Vagina (tissue), 2 donors: ENCODE data around the gene GTPBP4. TPM values are rescaled to one million over a fixed set of nuclear protein-coding genes. Genes with fewer than 3 reads are reported as not detected.
"Not testable (repeated sequence)": the region's sequence is repeated elsewhere in the genome, so short reads cannot be mapped to it uniquely, and the experiment has no call there.

Experiments used
- DNase-seq, 2 donors: peaks; one replicate each; pipeline ENCODE4 v3.0.0-alpha.2; 2017; ENCODE audit errors: extremely low spot score in 2 of 2
- H3K27ac ChIP-seq: fragments of 200-600 bp; sonication (generic); one replicate; pipeline ENCODE4 v1.5.1; 2019
- H3K27me3 ChIP-seq: fragments of 200-600 bp; sonication (generic); one replicate; pipeline ENCODE4 v1.5.1; 2019
- H3K36me3 ChIP-seq, 2 donors: fragments of 200-600 bp; sonication (generic); one replicate each; pipeline ENCODE4 v1.5.1; 2017 to 2019
- H3K4me1 ChIP-seq: fragments of 200-600 bp; sonication (generic); one replicate; pipeline ENCODE4 v1.5.1; 2019
- H3K4me3 ChIP-seq, 2 donors: fragments of 200-600 bp; sonication (generic); 1 replicate in 1 of 2; 2 replicates in 1 of 2; pipeline ENCODE4 v1.5.1; 2016 to 2019
- H3K9me3 ChIP-seq: fragments of 200-600 bp; sonication (generic); one replicate; pipeline ENCODE4 v1.5.1; 2019
- CTCF ChIP-seq, 3 experiments: fragments of 450-650 bp in 2 of 3; fragments of 200-600 bp in 1 of 3; sonication (generic) in 1 of 3; IDR thresholded peaks; one replicate each; pipeline ENCODE4 v1.5.1; 2017 to 2019; ENCODE audit warnings: antibody characterized with exemption in 3 of 3, mild to moderate bottlenecking in 2 of 3, moderate library complexity in 2 of 3
- POLR2A ChIP-seq, 2 donors: fragments of 450-650 bp; IDR thresholded peaks; one replicate each; pipeline ENCODE4 v1.6.1; 2017; ENCODE audit warnings: antibody characterized with exemption in 2 of 2, mild to moderate bottlenecking in 2 of 2, moderate library complexity in 2 of 2
- POLR2AphosphoS5 ChIP-seq, 2 donors: sonication (generic); formaldehyde crosslinking; IDR thresholded peaks; one replicate each; pipeline ENCODE4 v1.9.0; 2017; ENCODE audit warnings: antibody characterized with exemption in 2 of 2, mild to moderate bottlenecking in 2 of 2, low read depth in 1 of 2; ENCODE audit not compliant: insufficient read depth in 1 of 2
- intact Hi-C: fragments of 100-400 bp; cut with DNase I; formaldehyde crosslinking; loops from one replicate; pipeline ENCODE4 v1.15.1; 2023
- total RNA-seq: library from RNA; depleted of rRNA; stranded (reverse); fragments of >200 nt; gene quantifications from one replicate; pipeline ENCODE4 v1.2.3, GENCODE V29; 2016

The GTPBP4 gene
- total RNA-seq, 1 donor from 2014 or later: 24.8 TPM

GRCh38 chr10:1033601-1034000 is 45.4 kb downstream of the GTPBP4 start:
- Histone ChIP-seq H3K4me1 (peaks cover 26% of the 10 kb centered on the region), H3K27ac (no peak overlapping the region), H3K4me3 (no peak overlapping the region), H3K27me3 (no peaks in the 10 kb centered on the region), H3K36me3 (peaks cover 0 to 4% of the 10 kb centered on the region in 2 donors), H3K9me3 (no peaks in the 10 kb centered on the region)
- no peak for DNase-seq
- intact Hi-C loops: no loop called here
- TF ChIP-seq POLR2AphosphoS5 (IDR thresholded peaks at IDR 0.05; ENCODE audit: insufficient read depth in 1 of 2, low read depth in 1 of 2) (no peak), CTCF (IDR thresholded peaks at IDR 0.05) (no peak), POLR2A (IDR thresholded peaks at IDR 0.05) (no peak)

GRCh38 chr10:1034758-1035157 is 46.5 kb downstream of the GTPBP4 start:
- no peak for TF ChIP-seq CTCF (IDR thresholded peaks at IDR 0.05)
- TF ChIP-seq POLR2AphosphoS5 (IDR thresholded peaks at IDR 0.05; ENCODE audit: insufficient read depth in 1 of 2, low read depth in 1 of 2): no peak
- TF ChIP-seq POLR2A (IDR thresholded peaks at IDR 0.05): no peak
- H3K4me1 ChIP-seq: peaks cover 26% of the 10 kb centered on the region
- H3K27me3 ChIP-seq: no peaks in the 10 kb centered on the region
- H3K36me3 ChIP-seq: peaks cover 0 to 4% of the 10 kb centered on the region in 2 donors
- no peak overlapping the region for H3K4me3 ChIP-seq
- DNase-seq: no peak
- peak overlapping the region; percentile 57 for H3K27ac ChIP-seq
- no peaks in the 10 kb centered on the region for H3K9me3 ChIP-seq
- intact Hi-C loops: no loop called here

GRCh38 chr10:1035201-1035600 is 47.0 kb downstream of the GTPBP4 start:
- Histone ChIP-seq H3K4me1 (peaks cover 26% of the 10 kb centered on the region), H3K4me3 (no peak overlapping the region), H3K9me3 (no peaks in the 10 kb centered on the region), H3K36me3 (peaks cover 0 to 6% of the 10 kb centered on the region in 2 donors), H3K27me3 (no peaks in the 10 kb centered on the region), H3K27ac (peak overlapping the region; percentile 57)
- no peak for TF ChIP-seq POLR2AphosphoS5 (IDR thresholded peaks at IDR 0.05; ENCODE audit: insufficient read depth in 1 of 2, low read depth in 1 of 2)
- TF ChIP-seq POLR2A (IDR thresholded peaks at IDR 0.05): no peak
- TF ChIP-seq CTCF (IDR thresholded peaks at IDR 0.05): no peak
- DNase-seq: no peak
- intact Hi-C loops: no loop called here

- DNase-seq: no peak
- H3K27ac ChIP-seq: peak overlapping the region; percentile 69
- no peaks in the 10 kb centered on the region for H3K27me3 ChIP-seq
- intact Hi-C loops: no loop called here
- no peak overlapping the region for H3K4me3 ChIP-seq
- TF ChIP-seq CTCF (IDR thresholded peaks at IDR 0.05) (no peak), POLR2A (IDR thresholded peaks at IDR 0.05) (no peak), POLR2AphosphoS5 (IDR thresholded peaks at IDR 0.05; ENCODE audit: insufficient read depth in 1 of 2, low read depth in 1 of 2) (peak; percentile 20 to 61)
- H3K9me3 ChIP-seq: no peaks in the 10 kb centered on the region
- peaks cover 26% of the 10 kb centered on the region for H3K4me1 ChIP-seq
- H3K36me3 ChIP-seq: peaks cover 0 to 18% of the 10 kb centered on the region in 2 donors
These were observed 48.1 kb downstream of the GTPBP4 start for GRCh38 chr10:1036341-1036791.

GRCh38 chr10:1037098-1037497 is 48.9 kb downstream of the GTPBP4 start:
- no peak overlapping the region for H3K4me3 ChIP-seq
- peaks cover 0 to 25% of the 10 kb centered on the region in 2 donors for H3K36me3 ChIP-seq
- peak overlapping the region; percentile 69 for H3K27ac ChIP-seq
- intact Hi-C loops: no loop called here
- DNase-seq: no peak
- no peak for TF ChIP-seq POLR2A (IDR thresholded peaks at IDR 0.05)
- no peak for TF ChIP-seq CTCF (IDR thresholded peaks at IDR 0.05)
- peaks cover 26% of the 10 kb centered on the region for H3K4me1 ChIP-seq
- no peaks in the 10 kb centered on the region for H3K27me3 ChIP-seq
- no peaks in the 10 kb centered on the region for H3K9me3 ChIP-seq

GRCh38 chr10:1038769-1039168 is 50.5 kb downstream of the GTPBP4 start:
- H3K27ac ChIP-seq, H3K9me3 ChIP-seq, H3K27me3 ChIP-seq, H3K4me3 ChIP-seq, DNase-seq, intact Hi-C loops: not testable (repeated sequence)
- H3K36me3 ChIP-seq: peaks cover 0 to 36% of the 10 kb centered on the region in 2 donors
- peaks cover 26% of the 10 kb centered on the region for H3K4me1 ChIP-seq
